IMR-90 (cell line): ENCODE measurements around the gene DUSP16.

Experiments
- CHD1 ChIP-seq: IDR thresholded peaks from 2 replicates; pipeline ENCODE4 v1.6.1; 2012; ENCODE audit warnings: low read depth, low read length, improper control_type of control experiment
- SMC3 ChIP-seq: fragments of 150-350 bp; IDR thresholded peaks from 2 replicates; pipeline ENCODE4 v1.6.1; 2016; ENCODE audit warnings: low read depth, mild to moderate bottlenecking, antibody characterized with exemption, low read length, moderate library complexity

GRCh38 chr12:12450043-12450471 lies 112.6 kb downstream of the DUSP16 start:
- TF ChIP-seq SMC3 = no peak
- TF ChIP-seq CHD1 = no peak
